PFSK-1 (cell line): ENCODE data around the gene NCAPH2.

Experiments used
- FOXP2 ChIP-seq: optimal IDR thresholded peaks from 2 replicates; pipeline ENCODE3; 2011; ENCODE audit warnings: borderline replicate concordance, control low read depth, inconsistent platforms; ENCODE audit not compliant: insufficient read depth; ENCODE audit errors: extremely low read length, extremely low read depth
- POLR2AphosphoS5 ChIP-seq: IDR thresholded peaks from 2 replicates; pipeline ENCODE4 v1.6.1; 2012; ENCODE audit warnings: low read depth, mild to moderate bottlenecking, control low read depth, low read length, moderate library complexity
- SIN3A ChIP-seq: IDR thresholded peaks from 2 replicates; pipeline ENCODE4 v1.6.1; 2012; ENCODE audit warnings: mild to moderate bottlenecking, low read length, moderate library complexity, borderline replicate concordance; ENCODE audit not compliant: insufficient read depth
- TAF1 ChIP-seq: IDR thresholded peaks from 2 replicates; pipeline ENCODE4 v1.6.1; 2012; ENCODE audit warnings: low read length, control low read depth, borderline replicate concordance; ENCODE audit not compliant: insufficient read depth
- TF ChIP-seq, protein P1 (sequence below), 2 experiments: IDR thresholded peaks; 2 replicates each; pipeline versions ENCODE4 v1.6.1 to v1.8.0; 2011 to 2012; ENCODE audit warnings: low read depth in 2 of 2, low read length in 2 of 2, control low read depth in 1 of 2, inconsistent platforms in 1 of 2, mild to moderate bottlenecking in 1 of 2, moderate library complexity in 1 of 2; ENCODE audit not compliant: insufficient read depth in 1 of 2

The NCAPH2 gene

GRCh38 chr22:50563413-50564160 is 55.6 kb downstream of the NCAPH2 start:
- TF ChIP-seq POLR2AphosphoS5 (no peak), TAF1 (no peak), FOXP2 (no peak)

DNA sequence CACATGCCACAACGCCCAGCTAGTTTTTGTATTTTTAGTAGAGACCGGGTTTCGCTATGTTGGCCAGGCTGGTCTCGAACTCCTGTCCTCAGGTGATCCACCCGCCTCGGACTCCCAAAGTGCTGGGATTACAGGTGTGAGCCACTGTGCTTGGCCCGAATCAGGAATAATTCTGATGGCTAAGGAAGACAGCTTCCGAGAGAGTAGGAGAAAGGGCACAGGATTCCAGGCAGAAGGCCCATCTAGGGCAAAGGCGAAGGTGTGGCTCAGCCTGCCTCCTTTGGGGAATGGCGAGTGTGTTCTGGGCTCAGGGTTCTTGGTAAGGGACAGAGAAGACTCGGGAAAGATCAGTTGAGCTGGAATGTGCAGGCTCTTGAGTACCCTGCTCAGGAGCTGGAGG is 56.3 kb downstream of the NCAPH2 start:
- TF ChIP-seq, protein P1, sequence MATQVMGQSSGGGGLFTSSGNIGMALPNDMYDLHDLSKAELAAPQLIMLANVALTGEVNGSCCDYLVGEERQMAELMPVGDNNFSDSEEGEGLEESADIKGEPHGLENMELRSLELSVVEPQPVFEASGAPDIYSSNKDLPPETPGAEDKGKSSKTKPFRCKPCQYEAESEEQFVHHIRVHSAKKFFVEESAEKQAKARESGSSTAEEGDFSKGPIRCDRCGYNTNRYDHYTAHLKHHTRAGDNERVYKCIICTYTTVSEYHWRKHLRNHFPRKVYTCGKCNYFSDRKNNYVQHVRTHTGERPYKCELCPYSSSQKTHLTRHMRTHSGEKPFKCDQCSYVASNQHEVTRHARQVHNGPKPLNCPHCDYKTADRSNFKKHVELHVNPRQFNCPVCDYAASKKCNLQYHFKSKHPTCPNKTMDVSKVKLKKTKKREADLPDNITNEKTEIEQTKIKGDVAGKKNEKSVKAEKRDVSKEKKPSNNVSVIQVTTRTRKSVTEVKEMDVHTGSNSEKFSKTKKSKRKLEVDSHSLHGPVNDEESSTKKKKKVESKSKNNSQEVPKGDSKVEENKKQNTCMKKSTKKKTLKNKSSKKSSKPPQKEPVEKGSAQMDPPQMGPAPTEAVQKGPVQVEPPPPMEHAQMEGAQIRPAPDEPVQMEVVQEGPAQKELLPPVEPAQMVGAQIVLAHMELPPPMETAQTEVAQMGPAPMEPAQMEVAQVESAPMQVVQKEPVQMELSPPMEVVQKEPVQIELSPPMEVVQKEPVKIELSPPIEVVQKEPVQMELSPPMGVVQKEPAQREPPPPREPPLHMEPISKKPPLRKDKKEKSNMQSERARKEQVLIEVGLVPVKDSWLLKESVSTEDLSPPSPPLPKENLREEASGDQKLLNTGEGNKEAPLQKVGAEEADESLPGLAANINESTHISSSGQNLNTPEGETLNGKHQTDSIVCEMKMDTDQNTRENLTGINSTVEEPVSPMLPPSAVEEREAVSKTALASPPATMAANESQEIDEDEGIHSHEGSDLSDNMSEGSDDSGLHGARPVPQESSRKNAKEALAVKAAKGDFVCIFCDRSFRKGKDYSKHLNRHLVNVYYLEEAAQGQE (IDR thresholded peaks at IDR 0.05; ENCODE audit: insufficient read depth in 1 of 2, low read depth in 2 of 2, low read length in 2 of 2): no peak
- TF ChIP-seq SIN3A (no peak), TAF1 (no peak), POLR2AphosphoS5 (no peak), FOXP2 (no peak)

- no peak for TF ChIP-seq SIN3A
- no peak for TF ChIP-seq FOXP2
- TF ChIP-seq, protein P1 (IDR thresholded peaks at IDR 0.05; ENCODE audit: insufficient read depth in 1 of 2, low read depth in 2 of 2, low read length in 2 of 2): no peak
- no peak for TF ChIP-seq POLR2AphosphoS5
- no peak for TF ChIP-seq TAF1
These were observed 59.8 kb downstream of the NCAPH2 start for GRCh38 chr22:50567721-50568252.

DNA sequence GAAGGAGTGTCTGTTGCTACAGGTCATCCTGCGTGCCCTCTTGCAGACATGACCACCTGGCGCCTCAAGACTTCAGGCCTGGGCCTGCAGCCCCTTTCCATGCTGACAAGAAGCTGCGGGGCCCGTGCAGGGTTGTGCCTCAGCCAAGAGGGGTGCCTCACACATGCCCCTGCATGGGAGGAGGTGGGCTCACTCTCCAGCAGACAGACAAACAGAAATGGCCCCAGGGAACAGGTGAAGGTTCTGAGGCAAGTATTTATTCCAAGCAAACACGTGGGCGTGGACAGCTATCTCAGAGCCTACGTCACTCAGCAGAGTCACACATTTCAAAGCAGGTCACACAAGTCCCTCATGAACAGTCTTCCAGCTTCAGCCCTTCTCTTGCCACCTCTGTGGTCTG is 60.6 kb downstream of the NCAPH2 start:
- no peak for TF ChIP-seq POLR2AphosphoS5
- TF ChIP-seq, protein P1 (IDR thresholded peaks at IDR 0.05; ENCODE audit: insufficient read depth in 1 of 2, low read depth in 2 of 2, low read length in 2 of 2): no peak
- no peak for TF ChIP-seq SIN3A
- no peak for TF ChIP-seq FOXP2
- no peak for TF ChIP-seq TAF1

- TF ChIP-seq POLR2AphosphoS5: no peak
- no peak for TF ChIP-seq TAF1
- no peak for TF ChIP-seq SIN3A
- TF ChIP-seq, protein P1 (IDR thresholded peaks at IDR 0.05; ENCODE audit: insufficient read depth in 1 of 2, low read depth in 2 of 2, low read length in 2 of 2): no peak
- no peak for TF ChIP-seq FOXP2
These were observed 61.0 kb downstream of the NCAPH2 start for GRCh38 chr22:50569041-50569459.
